ENCODE results near the gene TEDC2. TPM values are rescaled to one million over a fixed set of nuclear protein-coding genes. Genes with fewer than 3 reads are reported as not detected.

TEDC2 gene
- total RNA-seq, 1 donor from 2014 or later = 9.1 TPM

DNA sequence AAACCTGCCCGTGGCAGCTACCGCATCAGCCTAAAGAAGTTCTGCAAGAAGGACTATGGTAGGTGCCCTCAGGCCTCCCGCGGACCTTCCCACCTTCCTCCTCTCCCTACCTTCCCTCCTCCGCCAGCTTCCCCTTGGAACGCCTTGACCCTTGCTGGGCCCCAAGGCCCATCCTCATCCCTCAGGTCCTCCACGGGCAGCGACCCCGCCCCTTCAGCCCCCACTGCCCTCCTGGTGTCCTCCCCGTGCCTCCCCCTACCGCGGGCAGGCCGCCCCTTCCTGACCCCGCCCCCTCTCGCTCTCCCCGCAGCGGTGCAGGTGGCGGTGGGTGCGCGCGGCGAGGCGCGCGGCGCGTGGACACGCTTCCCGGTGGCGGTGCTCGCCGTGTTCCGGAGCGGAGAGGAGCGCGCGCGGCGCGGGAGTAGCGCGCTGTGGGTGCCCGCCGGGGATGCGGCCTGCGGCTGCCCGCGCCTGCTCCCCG, 13.6 kb downstream of the TEDC2 start:
- H3K27ac Mint-ChIP-seq (ENCODE audit: unreplicated experiment) = no peak overlapping the region
- H3K36me3 Mint-ChIP-seq (ENCODE audit: low read depth, unreplicated experiment) = no peaks in the 10 kb centered on the region
- TF ChIP-seq, protein P1, sequence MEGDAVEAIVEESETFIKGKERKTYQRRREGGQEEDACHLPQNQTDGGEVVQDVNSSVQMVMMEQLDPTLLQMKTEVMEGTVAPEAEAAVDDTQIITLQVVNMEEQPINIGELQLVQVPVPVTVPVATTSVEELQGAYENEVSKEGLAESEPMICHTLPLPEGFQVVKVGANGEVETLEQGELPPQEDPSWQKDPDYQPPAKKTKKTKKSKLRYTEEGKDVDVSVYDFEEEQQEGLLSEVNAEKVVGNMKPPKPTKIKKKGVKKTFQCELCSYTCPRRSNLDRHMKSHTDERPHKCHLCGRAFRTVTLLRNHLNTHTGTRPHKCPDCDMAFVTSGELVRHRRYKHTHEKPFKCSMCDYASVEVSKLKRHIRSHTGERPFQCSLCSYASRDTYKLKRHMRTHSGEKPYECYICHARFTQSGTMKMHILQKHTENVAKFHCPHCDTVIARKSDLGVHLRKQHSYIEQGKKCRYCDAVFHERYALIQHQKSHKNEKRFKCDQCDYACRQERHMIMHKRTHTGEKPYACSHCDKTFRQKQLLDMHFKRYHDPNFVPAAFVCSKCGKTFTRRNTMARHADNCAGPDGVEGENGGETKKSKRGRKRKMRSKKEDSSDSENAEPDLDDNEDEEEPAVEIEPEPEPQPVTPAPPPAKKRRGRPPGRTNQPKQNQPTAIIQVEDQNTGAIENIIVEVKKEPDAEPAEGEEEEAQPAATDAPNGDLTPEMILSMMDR (IDR thresholded peaks at IDR 0.05; ENCODE audit: unreplicated experiment) = no peak
- H3K27me3 Mint-ChIP-seq (ENCODE audit: unreplicated experiment) = peaks cover 37% of the 10 kb centered on the region
- no peak overlapping the region for H3K4me3 Mint-ChIP-seq (ENCODE audit: unreplicated experiment)
- H3K9me3 Mint-ChIP-seq (ENCODE audit: unreplicated experiment) = no peaks in the 10 kb centered on the region
- H3K4me1 Mint-ChIP-seq (ENCODE audit: unreplicated experiment) = peaks cover 7% of the 10 kb centered on the region
- no peak for DNase-seq (ENCODE audit: low spot score)

- H3K27me3 Mint-ChIP-seq (ENCODE audit: unreplicated experiment) = peaks cover 38% of the 10 kb centered on the region
Measured at GRCh38 chr16:2473999-2474876, 14.3 kb downstream of the TEDC2 start.

GRCh38 chr16:2474877-2475412, 15.0 kb downstream of the TEDC2 start, which contains the start of gene TBC1D24:
Gene TBC1D24 (plus strand): TSS chr16:2475127. CDS start chr16:2496149, 21,022 bp downstream.
- H3K4me3 Mint-ChIP-seq (ENCODE audit: unreplicated experiment) = peak within 1 kb of the TSS; percentile 86
- H3K36me3 Mint-ChIP-seq (ENCODE audit: low read depth, unreplicated experiment) = no peaks in the 10 kb centered on the region
- H3K4me1 Mint-ChIP-seq (ENCODE audit: unreplicated experiment) = peaks cover 4% of the 10 kb centered on the region
- TF ChIP-seq, protein P1 (IDR thresholded peaks at IDR 0.05; ENCODE audit: unreplicated experiment) = no peak
- no peak within 1 kb of the TSS for H3K27ac Mint-ChIP-seq (ENCODE audit: unreplicated experiment)
- peaks cover 37% of the 10 kb centered on the region for H3K27me3 Mint-ChIP-seq (ENCODE audit: unreplicated experiment)
- peak; percentile 92 for DNase-seq (ENCODE audit: low spot score)
- no peaks in the 10 kb centered on the region for H3K9me3 Mint-ChIP-seq (ENCODE audit: unreplicated experiment)

More at GRCh38 chr16:2473999-2474876, 14.3 kb downstream of the TEDC2 start:
- H3K4me3 Mint-ChIP-seq (ENCODE audit: unreplicated experiment) = peak overlapping the region; percentile 74
- no peaks in the 10 kb centered on the region for H3K9me3 Mint-ChIP-seq (ENCODE audit: unreplicated experiment)
- DNase-seq (ENCODE audit: low spot score) = peak; percentile 45
- H3K27ac Mint-ChIP-seq (ENCODE audit: unreplicated experiment) = no peak overlapping the region
- H3K4me1 Mint-ChIP-seq (ENCODE audit: unreplicated experiment) = peaks cover 7% of the 10 kb centered on the region
- H3K36me3 Mint-ChIP-seq (ENCODE audit: low read depth, unreplicated experiment) = no peaks in the 10 kb centered on the region
- TF ChIP-seq, protein P1 (IDR thresholded peaks at IDR 0.05; ENCODE audit: unreplicated experiment) = no peak

DNA sequence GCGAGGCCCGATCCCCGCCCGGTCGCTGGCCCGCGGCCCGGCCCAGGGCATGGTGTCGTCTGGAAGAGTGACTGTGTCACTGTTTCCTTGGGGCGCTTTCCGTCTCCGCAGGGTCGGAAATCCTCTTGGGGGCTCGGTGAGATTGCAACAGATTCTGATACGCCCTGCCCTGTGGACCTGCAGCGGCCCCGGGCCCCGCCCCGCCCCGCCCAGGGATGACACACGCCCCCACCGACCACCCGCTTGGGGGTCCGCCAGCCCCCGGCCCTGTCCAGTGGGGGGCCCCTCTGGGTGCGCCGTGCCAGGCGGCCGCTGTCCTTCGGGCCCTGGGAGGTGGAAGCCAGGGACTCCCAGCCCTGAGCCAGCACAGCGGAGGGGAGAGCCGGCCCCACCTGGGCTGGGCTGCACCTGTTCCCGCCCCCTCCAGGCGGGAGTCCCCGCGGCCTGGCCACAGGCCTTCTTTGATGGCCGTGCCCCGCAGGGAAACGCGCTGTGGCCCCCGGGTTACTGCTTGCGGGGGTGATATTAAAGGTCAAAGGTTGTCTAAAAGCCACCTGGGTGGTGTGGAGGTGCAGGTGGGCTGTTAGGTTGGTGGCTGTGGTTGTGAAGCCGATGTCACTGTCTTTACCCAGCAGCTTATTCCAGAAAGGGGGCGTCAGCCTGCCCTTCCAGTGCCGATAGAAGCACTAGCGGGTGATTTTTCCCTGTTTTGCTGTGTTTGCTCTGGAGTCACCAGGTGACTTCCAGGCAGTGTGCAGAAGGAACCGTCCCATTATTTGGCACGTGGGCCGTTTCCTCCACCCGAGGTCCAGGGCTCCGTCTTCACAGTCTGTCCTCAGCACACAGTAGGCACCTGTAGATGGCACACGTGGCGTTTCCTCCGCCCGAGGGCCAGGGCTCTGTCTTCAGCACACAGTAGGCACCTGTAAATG, 15.8 kb downstream of the TEDC2 start:
- H3K36me3 Mint-ChIP-seq (ENCODE audit: low read depth, unreplicated experiment) = no peaks in the 10 kb centered on the region
- H3K4me3 Mint-ChIP-seq (ENCODE audit: unreplicated experiment) = peak overlapping the region; percentile 86
- peaks cover 4% of the 10 kb centered on the region for H3K4me1 Mint-ChIP-seq (ENCODE audit: unreplicated experiment)
- H3K9me3 Mint-ChIP-seq (ENCODE audit: unreplicated experiment) = no peaks in the 10 kb centered on the region
- TF ChIP-seq, protein P1 (IDR thresholded peaks at IDR 0.05; ENCODE audit: unreplicated experiment) = no peak
- H3K27ac Mint-ChIP-seq (ENCODE audit: unreplicated experiment) = no peak overlapping the region
- DNase-seq (ENCODE audit: low spot score) = no peak
- peaks cover 31% of the 10 kb centered on the region for H3K27me3 Mint-ChIP-seq (ENCODE audit: unreplicated experiment)

Measured in endothelial cell (in vitro differentiated cells).